ENCODE results near the gene EIF2S2. TPM values are rescaled to one million over a fixed set of nuclear protein-coding genes. Genes with fewer than 3 reads are reported as not detected.

EIF2S2 gene
- total RNA-seq, 1 donor from 2014 or later, result 41.1 TPM

GRCh38 chr20:34074101-34074760 is 37.8 kb downstream of the EIF2S2 start:
- intact Hi-C loops (cut with micrococcal nuclease), result no loop called here
- DNase-seq, result no peak
- ATAC-seq, result no peak

- DNase-seq (no peak), ATAC-seq (no peak)
- intact Hi-C loops (cut with micrococcal nuclease), result no loop called here
Observed at GRCh38 chr20:34072778-34073177, 39.3 kb downstream of the EIF2S2 start.

- ATAC-seq, result no peak
- DNase-seq, result no peak
- intact Hi-C loops (cut with micrococcal nuclease), result no loop called here
Observed at GRCh38 chr20:34072076-34072475, 40.0 kb downstream of the EIF2S2 start.

GRCh38 chr20:34070859-34071258 is 41.2 kb downstream of the EIF2S2 start:
- DNase-seq (no peak), ATAC-seq (no peak)
- intact Hi-C loops (cut with micrococcal nuclease), result no loop called here

DNA sequence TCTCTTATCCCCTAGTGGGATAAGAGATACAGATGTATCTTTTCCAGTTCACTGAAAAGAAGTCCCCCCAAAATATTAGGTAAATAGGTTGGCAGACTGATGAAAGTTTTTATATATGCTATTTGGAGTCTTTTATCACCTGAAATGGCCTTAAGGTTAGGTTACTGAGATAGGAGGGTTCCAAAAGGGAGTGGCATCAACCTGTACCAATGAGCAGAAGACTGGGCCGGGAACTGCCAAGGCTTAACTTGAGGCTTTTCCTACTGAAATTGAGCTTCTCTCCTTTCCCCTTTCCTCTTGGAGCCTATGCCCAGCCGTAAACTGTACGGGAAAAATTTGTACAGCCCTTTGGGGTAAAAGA is 42.0 kb downstream of the EIF2S2 start:
- no peak for ATAC-seq
- intact Hi-C loops (cut with micrococcal nuclease), result no loop called here
- DNase-seq, result no peak

DNA sequence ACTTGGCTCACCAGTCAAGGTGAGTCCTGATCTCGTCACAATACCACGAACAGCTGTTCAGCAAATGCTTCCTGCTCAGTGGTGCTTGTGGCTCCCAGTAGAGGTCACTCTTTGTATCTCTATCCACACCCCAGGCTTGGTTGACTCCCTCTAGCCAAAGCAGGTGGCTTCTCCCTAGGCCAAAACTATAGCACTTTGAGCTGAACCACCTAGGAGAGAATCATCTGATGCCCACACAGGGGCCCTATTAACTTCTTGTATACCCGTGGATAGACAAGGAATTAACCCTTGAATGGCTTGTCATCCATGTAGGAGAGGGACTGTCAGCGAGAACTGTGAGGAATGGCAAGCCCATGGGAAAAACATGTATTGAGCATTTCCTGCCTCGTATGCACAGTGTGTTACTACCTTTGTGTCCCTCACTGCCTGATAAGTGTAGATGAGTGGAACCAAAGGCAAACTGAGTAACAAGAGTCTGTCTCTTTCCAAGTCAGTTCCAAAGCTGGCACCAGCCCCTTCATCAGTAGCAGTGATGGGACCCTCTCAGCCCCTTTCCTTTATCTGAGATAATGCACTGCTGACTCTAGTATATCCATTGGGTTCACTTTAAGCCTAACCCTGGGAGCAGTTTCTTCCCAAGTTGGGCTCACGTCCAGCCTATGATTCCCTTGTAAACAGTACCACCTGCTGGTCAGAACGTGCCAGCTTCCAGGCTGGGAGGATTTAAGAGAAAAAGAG is 42.5 kb downstream of the EIF2S2 start:
- ATAC-seq (peak; percentile 89), DNase-seq (peak; percentile 63)
- intact Hi-C loops (cut with micrococcal nuclease), result loop anchor here (2.0 kb wide), 1 partner anchor 137 kb away; no protein-coding TSS in a partner anchor

DNA sequence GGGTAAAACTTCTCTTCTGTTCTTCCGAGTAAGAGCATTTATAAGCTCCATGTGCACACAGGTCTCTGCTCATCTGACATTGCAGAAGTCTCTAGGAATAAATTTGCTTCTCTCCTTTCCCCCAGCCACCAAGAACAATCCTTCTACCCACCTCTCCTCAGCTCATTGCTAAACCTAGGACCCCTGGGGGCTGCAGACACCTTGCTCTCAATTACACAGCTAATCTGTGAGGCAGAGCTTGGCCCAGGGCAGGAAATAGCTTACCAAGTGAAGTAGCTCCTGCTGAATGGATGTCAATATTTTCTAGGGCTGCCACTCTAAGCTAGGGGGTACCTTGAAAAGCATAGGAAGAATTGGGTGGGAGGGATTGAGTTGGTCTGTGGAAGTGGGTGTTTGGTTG is 44.0 kb downstream of the EIF2S2 start:
- ATAC-seq, result no peak
- intact Hi-C loops (cut with micrococcal nuclease), result loop anchor here (2.0 kb wide), 1 partner anchor 135 kb away; no protein-coding TSS in a partner anchor
- no peak for DNase-seq

GRCh38 chr20:34066476-34067090 is 45.5 kb downstream of the EIF2S2 start:
- ATAC-seq, result no peak

GRCh38 chr20:34065260-34065659 is 46.8 kb downstream of the EIF2S2 start:
- intact Hi-C loops (cut with micrococcal nuclease), result no loop called here
- ATAC-seq (no peak), DNase-seq (no peak)

More at GRCh38 chr20:34066476-34067090, 45.5 kb downstream of the EIF2S2 start:
- DNase-seq, result no peak
- intact Hi-C loops (cut with micrococcal nuclease), result no loop called here

GRCh38 chr20:34064286-34064685 is 47.8 kb downstream of the EIF2S2 start:
- no peak for DNase-seq
- intact Hi-C loops (cut with micrococcal nuclease), result no loop called here

DNA sequence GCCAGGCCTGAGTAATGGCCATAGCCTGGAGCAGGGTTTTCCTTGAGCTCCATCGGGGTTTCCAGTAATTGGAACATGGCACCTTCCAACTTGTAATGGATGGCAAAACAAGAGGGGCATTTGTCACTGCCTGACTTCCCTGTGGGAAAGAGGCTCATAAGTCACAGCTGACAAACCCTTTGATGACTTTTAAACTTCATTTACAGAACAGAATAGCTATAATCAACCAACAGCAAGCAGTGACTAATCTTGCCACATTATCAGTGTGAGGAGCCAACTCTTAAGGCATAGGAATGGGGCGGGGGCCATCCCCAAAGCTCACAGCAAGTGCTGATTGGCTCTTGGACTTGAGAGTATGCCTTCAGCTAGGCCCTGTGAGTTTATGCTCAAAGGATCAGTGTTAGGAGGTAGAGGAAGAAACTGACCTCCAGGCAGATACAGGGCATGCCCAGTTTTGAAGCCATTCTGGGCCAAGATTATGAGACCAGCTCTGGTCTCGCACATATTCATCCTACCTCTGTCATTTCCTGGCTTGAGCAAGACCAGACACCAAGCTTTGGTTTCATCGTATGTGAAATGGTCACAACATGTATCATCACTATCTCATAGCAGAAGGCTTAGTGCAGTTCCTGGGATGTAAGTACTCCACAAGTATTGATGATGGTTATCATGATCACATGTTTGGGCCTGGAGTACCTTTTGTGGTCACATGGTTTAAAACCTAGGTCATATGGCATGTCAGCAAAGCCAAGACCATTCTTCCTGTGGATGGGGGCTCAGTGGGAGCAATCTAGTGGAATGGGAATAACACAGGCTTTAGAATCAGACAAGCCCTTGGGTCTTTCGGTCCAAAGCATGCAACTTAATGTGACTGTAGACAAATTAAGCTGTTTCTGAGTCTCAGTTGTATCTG is 49.2 kb downstream of the EIF2S2 start:
- ATAC-seq (no peak), DNase-seq (no peak)
- intact Hi-C loops (cut with micrococcal nuclease), result no loop called here

More at GRCh38 chr20:34064286-34064685, 47.8 kb downstream of the EIF2S2 start:
- no peak for ATAC-seq

DNA sequence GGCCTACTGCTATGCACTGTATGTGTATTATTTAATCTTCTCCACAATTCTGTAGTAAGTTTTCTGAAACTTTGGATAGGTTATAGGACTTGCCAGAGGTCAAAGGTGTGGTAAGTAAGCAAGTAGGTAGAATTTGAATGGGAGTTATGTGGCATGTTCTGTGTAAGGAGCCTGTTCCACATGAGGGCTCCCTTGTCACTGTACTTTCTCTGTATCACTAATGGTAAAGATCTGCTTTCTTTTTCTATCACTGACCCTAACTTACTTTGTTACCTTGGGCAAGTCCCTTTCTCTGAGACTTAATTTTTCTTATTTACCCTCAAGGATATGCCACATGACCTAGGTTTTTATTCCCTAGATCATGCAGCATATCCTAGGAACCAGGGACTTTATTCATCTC is 50.3 kb downstream of the EIF2S2 start:
- DNase-seq, result no peak
- intact Hi-C loops (cut with micrococcal nuclease), result no loop called here

DNA sequence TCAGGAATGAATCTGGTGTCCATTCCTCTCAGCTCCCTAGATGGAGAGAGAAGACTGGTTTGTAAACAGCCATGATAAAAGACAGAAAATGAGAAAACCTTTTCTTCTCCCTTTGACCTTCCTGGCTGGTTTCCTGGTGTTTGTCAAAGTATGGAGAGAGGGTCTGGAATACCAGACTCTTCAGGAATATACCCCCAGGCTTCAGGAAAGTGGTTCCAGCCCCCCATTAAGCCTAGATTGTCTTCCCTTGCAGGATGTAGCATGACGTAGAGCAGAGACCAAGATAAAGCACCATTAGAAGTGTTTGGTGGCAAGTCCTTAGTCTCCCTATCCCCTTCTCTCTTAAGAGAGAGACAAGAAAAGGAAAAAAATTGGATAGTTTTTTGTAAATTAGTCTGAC is 51.1 kb downstream of the EIF2S2 start:
- DNase-seq (no peak), ATAC-seq (no peak)
- intact Hi-C loops (cut with micrococcal nuclease), result no loop called here

More for the DNA sequence above, 50.3 kb downstream of the EIF2S2 start:
- ATAC-seq, result no peak

DNA sequence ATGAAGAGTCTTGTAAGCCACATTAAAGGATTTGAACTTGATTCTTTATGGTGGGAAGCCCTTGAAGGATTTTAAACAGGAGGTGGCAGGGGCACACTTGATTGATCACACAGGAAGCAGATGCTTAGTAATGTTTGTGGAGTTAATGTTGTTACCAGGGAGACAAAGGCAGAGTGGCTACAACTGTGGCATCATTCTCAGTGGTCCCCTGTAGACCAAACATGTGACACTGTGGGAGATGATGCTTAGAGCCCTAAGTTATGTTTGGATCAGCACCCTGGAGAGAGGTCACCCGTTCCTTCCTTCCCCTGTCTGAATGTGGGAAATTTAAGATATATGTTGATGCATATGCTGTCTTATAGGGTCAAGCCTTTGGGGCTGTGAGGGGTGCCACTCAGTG is 53.2 kb downstream of the EIF2S2 start:
- ATAC-seq, result no peak
- intact Hi-C loops (cut with micrococcal nuclease), result loop anchor here (10.0 kb wide), 1 partner anchor 54 kb away; no protein-coding TSS in a partner anchor
- no peak for DNase-seq

DNA sequence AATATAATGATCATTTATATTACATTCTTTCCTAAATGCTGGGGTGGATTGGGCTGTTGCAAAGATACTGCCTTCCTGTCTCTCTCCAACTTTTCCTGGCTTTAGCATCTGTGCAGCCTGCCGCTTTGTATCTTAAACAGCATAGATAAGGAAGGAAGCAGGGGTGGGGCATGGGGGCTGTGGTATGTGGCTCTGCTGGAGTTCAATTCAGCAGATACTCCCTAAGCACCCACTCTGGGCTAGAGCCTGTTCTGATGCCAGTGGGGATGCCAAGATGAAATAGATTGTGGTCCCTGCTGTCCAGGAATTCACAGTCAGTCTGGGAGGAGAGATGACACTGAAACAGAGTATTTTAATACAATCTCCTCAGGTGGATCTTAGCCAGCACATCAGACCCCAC is 56.8 kb downstream of the EIF2S2 start:
- intact Hi-C loops (cut with micrococcal nuclease), result loop anchor here (10.0 kb wide), 1 partner anchor 50 kb away; no protein-coding TSS in a partner anchor
- no peak for DNase-seq
- peak; percentile 51 for ATAC-seq

DNA sequence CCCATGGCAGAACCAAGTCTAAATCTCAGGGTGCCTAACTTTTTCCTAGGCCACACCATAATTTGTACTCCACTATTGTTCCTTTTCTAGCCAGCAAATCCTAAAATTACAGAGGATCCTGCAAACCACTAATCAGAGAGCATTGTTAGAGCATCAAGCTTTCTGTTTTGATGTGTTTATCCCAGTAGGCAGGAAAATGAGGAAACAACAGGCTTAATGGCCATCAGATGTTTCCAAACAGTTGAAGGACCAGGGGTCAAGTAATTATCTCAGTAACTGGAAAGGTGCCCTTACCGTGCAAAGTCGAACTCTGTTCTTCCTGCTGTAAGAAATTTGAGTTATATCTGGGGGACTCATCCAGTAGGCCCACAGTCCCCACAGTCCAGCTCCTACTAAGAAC is 59.6 kb downstream of the EIF2S2 start:
- DNase-seq (no peak), ATAC-seq (no peak)
- intact Hi-C loops (cut with micrococcal nuclease), result loop anchor here (10.0 kb wide), 1 partner anchor 48 kb away; no protein-coding TSS in a partner anchor

DNA sequence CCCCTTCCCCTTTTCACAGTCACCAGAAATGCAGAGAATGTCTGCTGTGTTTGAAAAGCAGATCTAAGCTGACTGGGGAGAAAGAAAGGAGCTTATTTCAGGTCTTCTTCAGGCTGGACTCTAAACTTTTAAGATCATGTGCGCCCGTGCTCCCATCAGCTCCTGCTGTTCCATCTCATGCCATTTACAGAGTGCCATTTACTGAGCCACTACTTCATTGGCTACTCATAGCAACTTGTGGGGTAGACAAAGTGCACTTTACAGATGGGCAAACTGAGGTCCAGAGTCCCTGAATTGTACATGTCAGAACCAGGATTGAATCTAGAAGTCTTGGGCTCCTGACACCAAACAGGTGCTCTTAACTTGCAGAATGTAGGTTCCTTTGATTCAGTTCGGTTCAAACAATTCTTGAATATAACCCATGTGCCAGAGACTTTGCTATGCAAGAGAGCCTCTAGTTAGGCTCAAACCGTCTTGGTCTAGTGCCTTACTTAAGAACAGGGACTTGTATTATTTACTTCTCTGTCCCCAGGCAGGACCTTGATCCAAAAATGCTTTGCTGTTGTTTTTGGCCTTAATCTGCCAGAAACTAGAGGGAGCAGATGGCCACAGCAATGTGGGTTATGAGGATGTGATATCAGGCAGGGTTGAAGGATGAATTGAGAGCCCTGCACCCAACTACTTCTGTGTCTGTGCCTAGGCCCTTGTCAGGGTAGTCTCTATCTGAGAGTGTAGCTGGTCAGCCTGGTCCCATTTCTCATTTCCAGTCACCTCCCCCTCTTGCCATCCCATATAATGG is 61.9 kb downstream of the EIF2S2 start:
- intact Hi-C loops (cut with micrococcal nuclease), result loop anchor here (10.0 kb wide), 1 partner anchor 45 kb away; no protein-coding TSS in a partner anchor
- DNase-seq, result no peak
- peak; percentile 75 for ATAC-seq

GRCh38 chr20:34049389-34049788 is 62.7 kb downstream of the EIF2S2 start:
- ATAC-seq, result no peak
- intact Hi-C loops (cut with micrococcal nuclease), result no loop called here

More at GRCh38 chr20:34049389-34049788, 62.7 kb downstream of the EIF2S2 start:
- no peak for DNase-seq
